K562 (cell line): ENCODE measurements around the gene CTSD. TPM values are rescaled to one million over a fixed set of nuclear protein-coding genes. Genes with fewer than 3 reads are reported as not detected.

Experiments used
- ATAC-seq: fragments of 200-7000 bp; cut with Tn5 transposase; 3 replicates; pipeline ENCODE4 v1.9.1; 2020; ENCODE audit warnings: moderate library complexity
- BruUV-seq: library from RNA; stranded (reverse); fragments of 400-500 nt; replicated peaks from 2 replicates; lab custom pipeline; 2021; lab: Mats Ljungman, UMichigan
- CTCF ChIA-PET: fragments of 300-600 bp; formaldehyde crosslinking; extraction: SDS; loops from one replicate; lab custom pipeline; 2021; ENCODE audit warnings: low intra/inter-chr PET ratio; lab: Yijun Ruan, JAX
- POLR2A ChIA-PET: fragments of 300-600, 350-650 bp; sonication (Branson Sonifier 250); formaldehyde crosslinking; extraction: SDS; loops from one replicate; lab custom pipeline; 2021; ENCODE audit warnings: antibody characterized with exemption, inconsistent platforms; lab: Yijun Ruan, JAX
- DNase-seq, 4 experiments: peaks; one replicate each; pipeline versions ENCODE4 v3.0.0 to v3.0.0-alpha.2; 2011 to 2018; ENCODE audit warnings: low spot score in 3 of 4, mixed read lengths in 3 of 4; ENCODE audit errors: extremely low read depth in 1 of 4
- FAIRE-seq: peaks from 2 replicates; lab custom pipeline; 2011; peaks lifted over from hg19 to GRCh38; lab: Jason Lieb, UNC
- H2AFZ ChIP-seq: 2 replicates; pipeline ENCODE4 v1.6.0; 2011; ENCODE audit warnings: low read depth, low read length, control low read depth, inconsistent platforms
- H3K27ac ChIP-seq: fragments of 200-600 bp; 3 replicates; pipeline ENCODE4 v1.8.0; 2011; ENCODE audit warnings: low read depth, mild to moderate bottlenecking, control low read depth, inconsistent platforms, low read length, moderate library complexity, mixed read lengths; ENCODE audit errors: extremely low read depth
- H3K27me3 ChIP-seq, 2 experiments: fragments of 300-600 bp in 1 of 2; 2 replicates in 1 of 2; 3 replicates in 1 of 2; pipeline versions ENCODE4 v1.6.0 to v1.8.0; 2011; ENCODE audit warnings: inconsistent platforms in 2 of 2, low read length in 2 of 2, mild to moderate bottlenecking in 1 of 2, mixed read lengths in 1 of 2, moderate library complexity in 1 of 2; ENCODE audit not compliant: control insufficient read depth in 2 of 2, insufficient read depth in 2 of 2
- H3K36me3 ChIP-seq: fragments of 300-600 bp; 3 replicates; pipeline ENCODE4 v1.8.0; 2011; ENCODE audit warnings: mild to moderate bottlenecking, low read length, inconsistent platforms; ENCODE audit not compliant: control insufficient read depth, insufficient read depth
- H3K4me1 ChIP-seq, 2 experiments: fragments of 200-600 bp in 1 of 2; replicated peaks in 1 of 2; 2 replicates in 1 of 2; 3 replicates in 1 of 2; pipeline versions ENCODE4 v1.5.1 to v1.8.0; 2011; ENCODE audit warnings: inconsistent platforms in 2 of 2, low read length in 2 of 2, mild to moderate bottlenecking in 1 of 2, mixed read lengths in 1 of 2, moderate library complexity in 1 of 2; ENCODE audit not compliant: control insufficient read depth in 2 of 2, insufficient read depth in 2 of 2
- H3K4me2 ChIP-seq: 2 replicates; pipeline ENCODE4 v1.6.1; 2011; ENCODE audit warnings: low read length, control low read depth, inconsistent platforms, mixed read lengths; ENCODE audit not compliant: insufficient read depth
- H3K4me3 ChIP-seq: fragments of 200-600 bp; sonication (generic), shearing (Covaris generic); 2 replicates; pipeline ENCODE4 v1.5.1; 2016; ENCODE audit warnings: control low read depth, inconsistent platforms
- H3K79me2 ChIP-seq: fragments of 200-600 bp; 3 replicates; pipeline ENCODE4 v1.8.0; 2011; ENCODE audit warnings: low read length, inconsistent platforms; ENCODE audit not compliant: control insufficient read depth, insufficient read depth
- H3K9ac ChIP-seq, 2 experiments: 2 replicates each; pipeline versions ENCODE4 v1.6.0 to v1.6.1; 2011; ENCODE audit warnings: low read depth in 2 of 2, low read length in 2 of 2, control low read depth in 1 of 2, inconsistent platforms in 1 of 2, mild to moderate bottlenecking in 1 of 2, mixed read lengths in 1 of 2; ENCODE audit not compliant: insufficient read depth in 1 of 2
- H3K9me1 ChIP-seq: one replicate; pipeline ENCODE4 v1.6.0; 2011; ENCODE audit warnings: inconsistent platforms, mild to moderate bottlenecking, low read length, moderate library complexity; ENCODE audit not compliant: control insufficient read depth, insufficient read depth
- H3K9me3 ChIP-seq: replicated peaks from 2 replicates; pipeline ENCODE4 v1.5.1; 2011; ENCODE audit warnings: low read depth, low read length, inconsistent platforms; ENCODE audit not compliant: control insufficient read depth, insufficient read depth
- H4K20me1 ChIP-seq: replicated peaks from 2 replicates; pipeline ENCODE4 v1.6.1; 2011; ENCODE audit warnings: low read length, inconsistent platforms, mixed read lengths; ENCODE audit not compliant: control insufficient read depth, insufficient read depth
- BRD4 ChIP-seq: fragments of 200-600 bp; sonication (generic); IDR thresholded peaks from 2 replicates; pipeline ENCODE4 v1.6.1; 2017; ENCODE audit warnings: inconsistent platforms
- FOXO4 ChIP-seq: fragments of 450-650 bp; formaldehyde crosslinking; IDR thresholded peaks from 2 replicates; pipeline ENCODE4 v1.4.0; 2020; ENCODE audit warnings: mild to moderate bottlenecking, moderate library complexity
- HNRNPK ChIP-seq: fragments of 200-400 bp; formaldehyde crosslinking; IDR thresholded peaks from one replicate; pipeline ENCODE4 v1.6.1; 2018; ENCODE audit warnings: mild to moderate bottlenecking, low read depth, low read length; ENCODE audit not compliant: poor library complexity, severe bottlenecking
- MIER1 ChIP-seq: fragments of 450-650 bp; IDR thresholded peaks from 2 replicates; pipeline ENCODE4 v1.6.1; 2016; ENCODE audit warnings: antibody characterized with exemption, mild to moderate bottlenecking, low read depth
- OTX1 ChIP-seq: fragments of 450-650 bp; formaldehyde crosslinking; IDR thresholded peaks from 2 replicates; pipeline ENCODE4 v1.4.0; 2022; ENCODE audit warnings: mild to moderate bottlenecking
- THRAP3 ChIP-seq: fragments of 450-650 bp; IDR thresholded peaks from 2 replicates; pipeline ENCODE4 v1.6.1; 2016; ENCODE audit warnings: mild to moderate bottlenecking, inconsistent platforms, borderline replicate concordance
- ZNF224 ChIP-seq: sonication (generic); formaldehyde crosslinking; IDR thresholded peaks from 2 replicates; pipeline ENCODE4 v1.8.0; 2022; ENCODE audit warnings: mild to moderate bottlenecking, missing genetic modification reagents
- WGBS: fragments of 100-300 bp; shearing (Covaris generic); methylation state at CpG from one replicate; pipeline ENCODE4 v1.1.6; 2016; ENCODE audit warnings: low coverage, mixed read lengths; ENCODE audit not compliant: insufficient coverage; ENCODE audit errors: missing lambda C conversion rate; 5-methylcytosine and 5-hydroxymethylcytosine counted together
- in situ Hi-C: fragments of 300-500 bp; cut with MboI; formaldehyde crosslinking; loops from 4 replicates; pipeline ENCODE4 v1.15.0; 2018; ENCODE audit warnings: inconsistent platforms, mixed read lengths
- intact Hi-C: fragments of 100-400 bp; cut with micrococcal nuclease; formaldehyde crosslinking; loops from 2 replicates; pipeline ENCODE4 v1.14.2; 2022
- polyA plus RNA-seq, 8 experiments: library from polyadenylated mRNA; depleted of rRNA in 4 of 8; stranded (reverse) in 5 of 8; unstranded in 3 of 8; fragments of >200 nt; fragmentation: Nextera tagmentation in 2 of 8; fragmentation: Illumina TruSeq in 1 of 8; extraction: Ambion mirVana in 2 of 8; extraction: Trizol in 1 of 8; gene quantifications; 2 replicates each; pipeline versions ENCODE4 v1.2.1 to v1.2.3, GENCODE V29; 2011 to 2014; ENCODE audit warnings: inconsistent platforms in 1 of 8, missing spikeins in 1 of 8
- total RNA-seq, 7 experiments: library from RNA; depleted of rRNA in 6 of 7; stranded (reverse); fragments of >200 nt in 6 of 7; fragmentation: Illumina TruSeq in 2 of 7; extraction: Trizol in 2 of 7; gene quantifications; 2 replicates each; pipeline versions ENCODE4 v1.2.1 to v1.2.3, GENCODE V29; 2011 to 2021; ENCODE audit warnings: low replicate concordance in 1 of 7

CTSD gene
- total and polyA plus RNA-seq, 9 of the 15 experiments (the other 6 are each of a cell fraction or from before 2014, with no cell fraction given): 1.0 to 112 (median 40.9) TPM

GRCh38 chr11:1783725-1784529, 20.2 kb upstream of the CTSD start:
- in situ Hi-C loops: no loop called here
- WGBS: 17% methylated on average over 24 of the region's 24 CpGs
- intact Hi-C loops: no loop called here
- CTCF ChIA-PET: no interaction called here
- no peaks in the 10 kb centered on the region for H3K79me2 ChIP-seq
- H3K9me1 ChIP-seq: no peaks in the 10 kb centered on the region
- POLR2A ChIA-PET: interaction anchor here (0.6 to 2.2 kb wide), 3 partner anchors 10 to 28 kb away, joined by 3 to 10 read pairs (median 4); no protein-coding TSS in a partner anchor
- no peak overlapping the region for H3K4me2 ChIP-seq
- H3K4me3 ChIP-seq: no peak overlapping the region
- H3K36me3 ChIP-seq: no peaks in the 10 kb centered on the region
- no peak overlapping the region for H2AFZ ChIP-seq
- no peak for ATAC-seq
- H3K27me3 ChIP-seq: peaks cover 42 to 86% of the 10 kb centered on the region in 2 experiments; a peak in 4 of 5 replicates
- no peak overlapping the region for H3K9ac ChIP-seq
- no peak for FAIRE-seq
- peaks cover 6 to 51% of the 10 kb centered on the region in 2 experiments; a peak in 4 of 5 replicates for H3K4me1 ChIP-seq
- peaks cover 8% of the 10 kb centered on the region; the same call in 1 of the 2 replicates for H4K20me1 ChIP-seq
- no peak overlapping the region for H3K27ac ChIP-seq
- no peak for DNase-seq
- TF ChIP-seq HNRNPK (no peak), BRD4 (no peak), MIER1 (no peak), ZNF224 (CRISPR knock-in tag) (no peak), FOXO4 (no peak), OTX1 (CRISPR knock-in tag) (no peak), THRAP3 (no peak)
- BruUV-seq: no TSS peak
- no peaks in the 10 kb centered on the region for H3K9me3 ChIP-seq
